Progenitor cell of endocrine pancreas (in vitro differentiated cells): ENCODE data around the gene SHCBP1. TPM values are rescaled to one million over a fixed set of nuclear protein-coding genes. Genes with fewer than 3 reads are reported as not detected.

Source experiments
- DNase-seq: peaks from one replicate; pipeline ENCODE4 v3.0.0; 2021; ENCODE audit warnings: low spot score; ENCODE audit not compliant: unreplicated experiment
- H3K27ac Mint-ChIP-seq: 2 replicates; pipeline ENCODE4 v1.8.0; 2021; ENCODE audit warnings: mild to moderate bottlenecking, moderate library complexity, mixed read lengths
- H3K27me3 Mint-ChIP-seq: 2 replicates; pipeline ENCODE4 v1.8.0; 2021; ENCODE audit warnings: mixed read lengths
- H3K36me3 Mint-ChIP-seq: 2 replicates; pipeline ENCODE4 v1.8.0; 2022; ENCODE audit warnings: mixed read lengths; ENCODE audit not compliant: insufficient read depth
- H3K4me1 Mint-ChIP-seq: 2 replicates; pipeline ENCODE4 v1.8.0; 2021; ENCODE audit warnings: low read depth, mixed read lengths
- H3K4me3 Mint-ChIP-seq: 2 replicates; pipeline ENCODE4 v1.8.0; 2021; ENCODE audit warnings: low read depth, mild to moderate bottlenecking, moderate library complexity, mixed read lengths
- H3K9me3 Mint-ChIP-seq: 2 replicates; pipeline ENCODE4 v1.8.0; 2021; ENCODE audit warnings: low read depth, mixed read lengths
- total RNA-seq: library from RNA; stranded (reverse); gene quantifications from 2 replicates; pipeline ENCODE4 v1.2.1, GENCODE V29; 2021
- TF ChIP-seq, protein P1 (sequence below): fragments of 200-600 bp; sonication (generic); IDR thresholded peaks from one replicate; pipeline ENCODE4 v1.5.0; 2021; ENCODE audit warnings: antibody characterized with exemption, mild to moderate bottlenecking; ENCODE audit not compliant: unreplicated experiment

The SHCBP1 gene
- total RNA-seq, 1 donor from 2014 or later = 8.3 TPM

DNA sequence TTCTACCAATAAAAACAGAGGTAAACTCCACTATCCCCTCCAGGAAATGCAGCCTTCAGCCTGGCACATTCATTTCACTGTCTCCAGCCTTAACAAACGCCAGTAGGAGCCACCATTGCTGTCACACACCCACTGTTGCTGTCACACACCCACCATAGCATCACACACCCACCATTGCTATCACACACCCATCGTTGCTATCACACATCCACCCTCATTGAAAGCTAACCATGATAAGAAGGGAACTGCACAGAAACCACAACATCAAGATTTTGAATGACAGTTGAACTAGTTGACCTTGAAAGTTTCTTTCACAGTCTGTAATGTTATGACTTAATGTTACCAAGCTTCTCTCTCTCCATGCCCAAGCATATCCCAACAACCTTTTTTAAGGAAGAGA, 38.1 kb downstream of the SHCBP1 start:
- H3K27me3 Mint-ChIP-seq = no peaks in the 10 kb centered on the region
- H3K4me1 Mint-ChIP-seq = no peaks in the 10 kb centered on the region
- peaks cover 20% of the 10 kb centered on the region for H3K36me3 Mint-ChIP-seq
- peak overlapping the region; percentile 0 for H3K27ac Mint-ChIP-seq
- peaks cover 15% of the 10 kb centered on the region for H3K9me3 Mint-ChIP-seq
- no peak overlapping the region for H3K4me3 Mint-ChIP-seq
- TF ChIP-seq, protein P1, sequence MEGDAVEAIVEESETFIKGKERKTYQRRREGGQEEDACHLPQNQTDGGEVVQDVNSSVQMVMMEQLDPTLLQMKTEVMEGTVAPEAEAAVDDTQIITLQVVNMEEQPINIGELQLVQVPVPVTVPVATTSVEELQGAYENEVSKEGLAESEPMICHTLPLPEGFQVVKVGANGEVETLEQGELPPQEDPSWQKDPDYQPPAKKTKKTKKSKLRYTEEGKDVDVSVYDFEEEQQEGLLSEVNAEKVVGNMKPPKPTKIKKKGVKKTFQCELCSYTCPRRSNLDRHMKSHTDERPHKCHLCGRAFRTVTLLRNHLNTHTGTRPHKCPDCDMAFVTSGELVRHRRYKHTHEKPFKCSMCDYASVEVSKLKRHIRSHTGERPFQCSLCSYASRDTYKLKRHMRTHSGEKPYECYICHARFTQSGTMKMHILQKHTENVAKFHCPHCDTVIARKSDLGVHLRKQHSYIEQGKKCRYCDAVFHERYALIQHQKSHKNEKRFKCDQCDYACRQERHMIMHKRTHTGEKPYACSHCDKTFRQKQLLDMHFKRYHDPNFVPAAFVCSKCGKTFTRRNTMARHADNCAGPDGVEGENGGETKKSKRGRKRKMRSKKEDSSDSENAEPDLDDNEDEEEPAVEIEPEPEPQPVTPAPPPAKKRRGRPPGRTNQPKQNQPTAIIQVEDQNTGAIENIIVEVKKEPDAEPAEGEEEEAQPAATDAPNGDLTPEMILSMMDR = no peak
- DNase-seq = no peak

DNA sequence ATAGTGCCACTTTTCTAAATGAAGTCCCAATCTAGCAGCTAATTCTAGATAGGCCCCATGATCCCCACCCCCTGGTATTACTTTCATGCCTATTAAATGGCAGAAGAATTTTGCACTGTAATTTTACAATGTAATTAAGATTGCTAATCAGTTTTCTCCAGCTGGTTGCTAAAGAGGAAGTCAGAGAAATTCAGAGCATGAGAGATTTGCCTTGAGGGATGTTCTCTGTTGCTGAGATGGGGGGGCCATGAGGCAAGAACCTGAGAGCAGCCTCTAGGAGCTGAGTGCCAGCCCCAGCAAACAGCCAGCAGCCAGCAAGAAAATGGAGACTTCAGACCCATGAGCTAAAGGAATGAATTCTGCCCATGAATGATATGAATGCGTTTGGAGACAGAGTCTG, 38.9 kb downstream of the SHCBP1 start:
- Mint-ChIP-seq H3K36me3 (peaks cover 17% of the 10 kb centered on the region), H3K4me1 (no peaks in the 10 kb centered on the region), H3K9me3 (peaks cover 11% of the 10 kb centered on the region), H3K27ac (no peak overlapping the region), H3K4me3 (no peak overlapping the region), H3K27me3 (no peaks in the 10 kb centered on the region)
- TF ChIP-seq, protein P1 = no peak
- no peak for DNase-seq

DNA sequence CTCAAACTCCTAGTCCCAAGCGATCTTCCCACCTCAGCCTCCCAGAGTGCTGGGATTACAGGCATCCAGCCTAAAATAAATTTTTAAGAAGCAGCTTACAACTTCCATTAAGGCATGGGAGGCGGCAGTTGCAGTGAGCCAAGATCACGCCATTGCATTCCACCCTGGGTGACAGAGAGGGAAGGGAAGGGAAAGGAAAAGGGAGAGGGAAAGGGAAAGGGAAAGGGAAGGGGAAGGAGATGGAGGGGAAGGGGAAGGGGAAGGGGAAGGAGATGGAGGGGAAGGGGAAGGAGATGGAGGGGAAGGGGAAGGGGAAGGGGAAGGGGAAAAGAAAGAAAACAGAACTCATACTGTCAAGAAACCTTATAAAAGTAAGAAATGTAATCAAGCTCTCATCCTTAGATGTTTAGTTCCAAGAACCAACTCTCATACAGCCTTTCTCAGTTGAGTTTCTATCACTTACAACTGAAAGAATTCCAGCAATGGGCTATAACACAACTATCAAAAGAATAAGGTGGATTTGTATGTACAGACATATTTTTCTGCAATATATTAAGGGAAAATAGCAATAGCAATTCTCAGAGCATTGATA, 43.1 kb downstream of the SHCBP1 start:
- DNase-seq = no peak
- no peaks in the 10 kb centered on the region for H3K27me3 Mint-ChIP-seq
- no peak overlapping the region for H3K4me3 Mint-ChIP-seq
- H3K9me3 Mint-ChIP-seq = no peaks in the 10 kb centered on the region
- peaks cover 6% of the 10 kb centered on the region for H3K36me3 Mint-ChIP-seq
- H3K27ac Mint-ChIP-seq = no peak overlapping the region
- TF ChIP-seq, protein P1 = no peak
- no peaks in the 10 kb centered on the region for H3K4me1 Mint-ChIP-seq

DNA sequence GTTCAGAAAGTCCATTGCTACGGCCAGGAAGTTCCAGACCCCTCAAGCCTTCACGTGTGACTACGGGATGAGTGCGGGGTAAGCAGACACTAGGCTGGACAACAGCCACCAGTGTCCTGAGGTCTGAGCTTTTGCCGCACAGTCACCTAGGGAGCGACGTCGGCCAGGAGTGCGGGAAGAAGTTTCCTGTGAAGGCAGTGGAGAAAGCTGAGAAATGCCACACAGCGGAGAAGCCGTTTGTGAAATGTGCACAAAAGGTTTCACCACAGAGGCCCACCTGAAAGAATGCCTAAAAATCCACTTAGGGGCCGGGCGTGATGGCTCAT, 47.4 kb downstream of the SHCBP1 start:
- Mint-ChIP-seq H3K27me3 (no peaks in the 10 kb centered on the region), H3K27ac (no peak overlapping the region), H3K4me3 (no peak overlapping the region), H3K9me3 (peaks cover 5% of the 10 kb centered on the region), H3K36me3 (no peaks in the 10 kb centered on the region), H3K4me1 (no peaks in the 10 kb centered on the region)
- DNase-seq = no peak
- TF ChIP-seq, protein P1 = no peak

DNA sequence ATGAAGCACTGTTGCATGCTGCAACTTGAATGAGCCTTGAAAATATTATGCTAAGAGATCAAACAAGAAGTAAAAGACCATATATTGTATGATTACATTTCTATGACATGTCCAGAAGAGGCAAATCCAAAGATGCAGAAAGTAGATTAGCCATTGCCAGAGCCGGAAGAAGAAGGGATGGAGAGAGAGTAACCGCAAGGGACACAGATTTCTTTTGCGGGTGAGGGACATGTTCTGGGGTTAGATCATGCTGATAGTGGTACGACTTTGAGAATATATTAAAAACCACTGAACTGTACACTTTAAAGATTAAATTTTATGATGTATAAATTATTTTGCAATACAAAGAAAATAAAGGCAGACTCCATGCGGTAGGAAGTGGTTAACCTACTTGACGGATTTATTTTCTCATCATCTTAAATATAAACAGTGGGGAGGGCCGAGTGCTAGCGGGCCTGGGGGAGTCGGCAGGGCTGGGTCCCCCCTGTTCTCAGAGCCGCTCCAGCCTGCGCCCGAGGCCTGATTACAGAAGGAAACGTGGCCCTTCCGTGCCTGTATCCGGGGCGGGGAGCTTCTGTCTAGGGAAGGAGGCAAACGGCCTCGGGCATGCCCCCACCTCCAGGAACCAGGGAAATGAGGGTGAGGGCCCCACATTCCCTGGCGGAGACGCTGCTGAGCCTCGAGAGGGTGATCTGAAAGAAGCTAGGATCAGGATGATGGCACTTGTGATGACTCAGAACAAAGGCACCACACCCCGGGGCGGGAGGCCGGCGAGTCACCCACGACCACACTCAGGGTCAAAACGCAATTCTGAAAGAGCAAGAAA, 48.0 kb downstream of the SHCBP1 start:
- Mint-ChIP-seq H3K9me3 (peaks cover 5% of the 10 kb centered on the region), H3K27ac (no peak overlapping the region), H3K4me1 (no peaks in the 10 kb centered on the region), H3K4me3 (no peak overlapping the region), H3K27me3 (no peaks in the 10 kb centered on the region), H3K36me3 (no peaks in the 10 kb centered on the region)
- no peak for DNase-seq
- TF ChIP-seq, protein P1 = no peak
